ENCODE measurements around the gene PWP2. TPM values are rescaled to one million over a fixed set of nuclear protein-coding genes. Genes with fewer than 3 reads are reported as not detected.
"Not testable (repeated sequence)": the region's sequence is repeated elsewhere in the genome, so short reads cannot be mapped to it uniquely, and the experiment has no call there.

Gene PWP2
- total and polyA plus RNA-seq, 4 donors = 3.6 to 20.4 (median 9.6) TPM

- 57 to 80% methylated on average over 5 to 9 of the region's 17 CpGs for WGBS, 2 donors
- DNase-seq; H3K4me3 ChIP-seq; ATAC-seq (ENCODE audit: insufficient read depth, low FRiP score); H3K9ac ChIP-seq (ENCODE audit: insufficient read depth in 1 of 2, low read length in 2 of 2); H3K4me1 ChIP-seq (ENCODE audit: control insufficient read depth in 5 of 5, insufficient read depth in 5 of 5, low read length in 5 of 5); H3K27me3 ChIP-seq (ENCODE audit: control insufficient read depth in 3 of 3, insufficient read depth in 3 of 3, low read length in 2 of 3); H3K36me3 ChIP-seq (ENCODE audit: control insufficient read depth in 4 of 4, insufficient read depth in 4 of 4, low read length in 4 of 4); H3K9me3 ChIP-seq (ENCODE audit: control insufficient read depth in 4 of 4, insufficient read depth in 3 of 4, low read length in 3 of 4); H3K27ac ChIP-seq (ENCODE audit: low read depth in 1 of 2, low read length in 1 of 2): not testable (repeated sequence)
Measured at GRCh38 chr21:44153889-44154228, 46.7 kb downstream of the PWP2 start.

- not testable (repeated sequence) for H3K9me3 ChIP-seq (ENCODE audit: control insufficient read depth in 4 of 4, insufficient read depth in 3 of 4, low read length in 3 of 4); H3K27ac ChIP-seq (ENCODE audit: low read depth in 1 of 2, low read length in 1 of 2); H3K4me3 ChIP-seq; H3K9ac ChIP-seq (ENCODE audit: insufficient read depth in 1 of 2, low read length in 2 of 2); H3K27me3 ChIP-seq (ENCODE audit: control insufficient read depth in 3 of 3, insufficient read depth in 3 of 3, low read length in 2 of 3); DNase-seq; H3K4me1 ChIP-seq (ENCODE audit: control insufficient read depth in 5 of 5, insufficient read depth in 5 of 5, low read length in 5 of 5); H3K36me3 ChIP-seq (ENCODE audit: control insufficient read depth in 4 of 4, insufficient read depth in 4 of 4, low read length in 4 of 4)
- ATAC-seq (ENCODE audit: insufficient read depth, low FRiP score) = peak; percentile 62
- WGBS, 2 donors = no CpG with 5 or more reads among the region's 20 CpGs
Measured at GRCh38 chr21:44154816-44155230, 47.6 kb downstream of the PWP2 start.

GRCh38 chr21:44155231-44155993, 48.2 kb downstream of the PWP2 start:
- not testable (repeated sequence) for H3K4me3 ChIP-seq; H3K27me3 ChIP-seq (ENCODE audit: control insufficient read depth in 3 of 3, insufficient read depth in 3 of 3, low read length in 2 of 3); H3K9me3 ChIP-seq (ENCODE audit: control insufficient read depth in 4 of 4, insufficient read depth in 3 of 4, low read length in 3 of 4); H3K36me3 ChIP-seq (ENCODE audit: control insufficient read depth in 4 of 4, insufficient read depth in 4 of 4, low read length in 4 of 4); DNase-seq; ATAC-seq (ENCODE audit: insufficient read depth, low FRiP score); H3K9ac ChIP-seq (ENCODE audit: insufficient read depth in 1 of 2, low read length in 2 of 2); H3K4me1 ChIP-seq (ENCODE audit: control insufficient read depth in 5 of 5, insufficient read depth in 5 of 5, low read length in 5 of 5); H3K27ac ChIP-seq (ENCODE audit: low read depth in 1 of 2, low read length in 1 of 2)
- 84% methylated on average over 7 of the region's 38 CpGs; no CpG with 5 or more reads in 1 of the 2 donors for WGBS, 2 donors

- H3K4me1 ChIP-seq (ENCODE audit: control insufficient read depth in 5 of 5, insufficient read depth in 5 of 5, low read length in 5 of 5); H3K36me3 ChIP-seq (ENCODE audit: control insufficient read depth in 4 of 4, insufficient read depth in 4 of 4, low read length in 4 of 4); H3K4me3 ChIP-seq; H3K27me3 ChIP-seq (ENCODE audit: control insufficient read depth in 3 of 3, insufficient read depth in 3 of 3, low read length in 2 of 3); H3K9ac ChIP-seq (ENCODE audit: insufficient read depth in 1 of 2, low read length in 2 of 2); H3K27ac ChIP-seq (ENCODE audit: low read depth in 1 of 2, low read length in 1 of 2); ATAC-seq (ENCODE audit: insufficient read depth, low FRiP score); DNase-seq; H3K9me3 ChIP-seq (ENCODE audit: control insufficient read depth in 4 of 4, insufficient read depth in 3 of 4, low read length in 3 of 4): not testable (repeated sequence)
- WGBS, 2 donors = no CpG with 5 or more reads among the region's 8 CpGs
Measured at GRCh38 chr21:44155994-44156380, 48.8 kb downstream of the PWP2 start.

- not testable (repeated sequence) for ATAC-seq (ENCODE audit: insufficient read depth, low FRiP score); H3K27me3 ChIP-seq (ENCODE audit: control insufficient read depth in 3 of 3, insufficient read depth in 3 of 3, low read length in 2 of 3); H3K9me3 ChIP-seq (ENCODE audit: control insufficient read depth in 4 of 4, insufficient read depth in 3 of 4, low read length in 3 of 4); H3K4me3 ChIP-seq; DNase-seq; H3K9ac ChIP-seq (ENCODE audit: insufficient read depth in 1 of 2, low read length in 2 of 2); H3K4me1 ChIP-seq (ENCODE audit: control insufficient read depth in 5 of 5, insufficient read depth in 5 of 5, low read length in 5 of 5); H3K36me3 ChIP-seq (ENCODE audit: control insufficient read depth in 4 of 4, insufficient read depth in 4 of 4, low read length in 4 of 4); H3K27ac ChIP-seq (ENCODE audit: low read depth in 1 of 2, low read length in 1 of 2)
- whole genome bisulfite sequencing, 2 donors = 24% methylated on average over 2 of the region's 28 CpGs; no CpG with 5 or more reads in 1 of the 2 donors
Measured at GRCh38 chr21:44157439-44158081, 50.4 kb downstream of the PWP2 start.

- not testable (repeated sequence) for H3K9ac ChIP-seq (ENCODE audit: insufficient read depth in 1 of 2, low read length in 2 of 2); H3K4me3 ChIP-seq; ATAC-seq (ENCODE audit: insufficient read depth, low FRiP score); H3K27me3 ChIP-seq (ENCODE audit: control insufficient read depth in 3 of 3, insufficient read depth in 3 of 3, low read length in 2 of 3); H3K4me1 ChIP-seq (ENCODE audit: control insufficient read depth in 5 of 5, insufficient read depth in 5 of 5, low read length in 5 of 5); H3K9me3 ChIP-seq (ENCODE audit: control insufficient read depth in 4 of 4, insufficient read depth in 3 of 4, low read length in 3 of 4); H3K36me3 ChIP-seq (ENCODE audit: control insufficient read depth in 4 of 4, insufficient read depth in 4 of 4, low read length in 4 of 4); DNase-seq; H3K27ac ChIP-seq (ENCODE audit: low read depth in 1 of 2, low read length in 1 of 2)
- WGBS, 2 donors = 47% methylated on average over 4 of the region's 7 CpGs; no CpG with 5 or more reads in 1 of the 2 donors
Measured at GRCh38 chr21:44158082-44158468, 50.9 kb downstream of the PWP2 start.

GRCh38 chr21:44159349-44160297, 52.4 kb downstream of the PWP2 start:
- H3K27ac ChIP-seq (ENCODE audit: low read depth in 1 of 2, low read length in 1 of 2); H3K36me3 ChIP-seq (ENCODE audit: control insufficient read depth in 4 of 4, insufficient read depth in 4 of 4, low read length in 4 of 4); H3K27me3 ChIP-seq (ENCODE audit: control insufficient read depth in 3 of 3, insufficient read depth in 3 of 3, low read length in 2 of 3); H3K4me1 ChIP-seq (ENCODE audit: control insufficient read depth in 5 of 5, insufficient read depth in 5 of 5, low read length in 5 of 5); ATAC-seq (ENCODE audit: insufficient read depth, low FRiP score); H3K9me3 ChIP-seq (ENCODE audit: control insufficient read depth in 4 of 4, insufficient read depth in 3 of 4, low read length in 3 of 4); H3K4me3 ChIP-seq; H3K9ac ChIP-seq (ENCODE audit: insufficient read depth in 1 of 2, low read length in 2 of 2); DNase-seq: not testable (repeated sequence)
- WGBS, 2 donors = 79% methylated on average over 2 of the region's 30 CpGs; no CpG with 5 or more reads in 1 of the 2 donors

Data from lung (tissue), 10 donors.